Measurements from ENCODE around the gene ADIG. TPM values are rescaled to one million over a fixed set of nuclear protein-coding genes. Genes with fewer than 3 reads are reported as not detected.
A peak's percentile ranks its signal among the peaks of the same experiment; 100 is the strongest.

Gene ADIG
- total RNA-seq, 1 donor from 2014 or later, result not detected

DNA sequence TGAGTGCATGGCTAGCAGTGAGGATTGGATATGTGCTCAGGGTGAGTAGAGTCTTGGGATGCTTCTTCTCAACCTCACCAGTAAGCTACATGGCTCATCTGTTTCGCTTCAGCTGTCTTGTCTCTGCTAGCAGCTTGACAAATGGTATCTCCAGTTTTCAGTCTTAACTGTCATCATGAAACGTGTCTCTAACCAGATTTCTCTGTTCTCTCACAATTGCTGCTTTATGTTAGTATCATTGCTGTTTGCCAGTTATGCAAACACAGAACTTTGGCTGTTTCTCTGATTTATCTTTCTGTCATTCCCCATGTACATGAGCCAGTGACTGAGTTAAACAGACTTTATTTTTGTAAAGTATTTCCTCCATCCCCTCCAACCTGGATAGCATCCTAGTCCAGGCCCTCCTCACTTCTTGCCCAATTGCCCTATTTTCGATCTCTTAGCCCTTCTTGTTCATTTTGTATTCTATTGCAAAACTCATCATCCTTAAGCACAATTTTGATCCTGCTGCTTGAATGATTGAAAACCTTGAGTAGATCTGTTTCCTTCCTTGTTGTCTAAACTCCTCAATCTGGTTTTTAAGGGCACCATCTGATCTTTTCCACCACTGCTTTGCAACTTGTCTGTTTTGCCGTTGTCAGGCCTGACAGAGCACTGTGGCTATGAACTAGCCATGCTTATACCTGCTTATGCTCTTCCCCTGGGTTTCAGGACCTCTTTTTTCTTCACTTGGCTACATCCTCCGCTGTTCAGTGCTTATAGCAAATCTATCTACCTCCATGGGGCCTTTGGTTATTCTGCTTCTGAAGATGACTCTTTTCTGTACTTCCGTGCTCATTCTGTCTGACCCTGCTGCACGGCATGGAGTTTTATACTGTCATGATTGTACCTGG lies 37.7 kb upstream of the ADIG start:
- Histone ChIP-seq H3K4me3 (no peak overlapping the region), H3K36me3 (peaks cover 100% of the 10 kb centered on the region), H3K27ac (no peak overlapping the region), H3K27me3 (ENCODE audit: low read depth) (no peaks in the 10 kb centered on the region), H3K9me3 (no peaks in the 10 kb centered on the region), H3K4me1 (no peaks in the 10 kb centered on the region)
- intact Hi-C loops (cut with DNase I), result no loop called here
- peak; percentile 35 to 67 for ATAC-seq
- DNase-seq, result no peak
- TF ChIP-seq, protein P1, sequence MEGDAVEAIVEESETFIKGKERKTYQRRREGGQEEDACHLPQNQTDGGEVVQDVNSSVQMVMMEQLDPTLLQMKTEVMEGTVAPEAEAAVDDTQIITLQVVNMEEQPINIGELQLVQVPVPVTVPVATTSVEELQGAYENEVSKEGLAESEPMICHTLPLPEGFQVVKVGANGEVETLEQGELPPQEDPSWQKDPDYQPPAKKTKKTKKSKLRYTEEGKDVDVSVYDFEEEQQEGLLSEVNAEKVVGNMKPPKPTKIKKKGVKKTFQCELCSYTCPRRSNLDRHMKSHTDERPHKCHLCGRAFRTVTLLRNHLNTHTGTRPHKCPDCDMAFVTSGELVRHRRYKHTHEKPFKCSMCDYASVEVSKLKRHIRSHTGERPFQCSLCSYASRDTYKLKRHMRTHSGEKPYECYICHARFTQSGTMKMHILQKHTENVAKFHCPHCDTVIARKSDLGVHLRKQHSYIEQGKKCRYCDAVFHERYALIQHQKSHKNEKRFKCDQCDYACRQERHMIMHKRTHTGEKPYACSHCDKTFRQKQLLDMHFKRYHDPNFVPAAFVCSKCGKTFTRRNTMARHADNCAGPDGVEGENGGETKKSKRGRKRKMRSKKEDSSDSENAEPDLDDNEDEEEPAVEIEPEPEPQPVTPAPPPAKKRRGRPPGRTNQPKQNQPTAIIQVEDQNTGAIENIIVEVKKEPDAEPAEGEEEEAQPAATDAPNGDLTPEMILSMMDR (IDR thresholded peaks at IDR 0.05), result no peak

DNA sequence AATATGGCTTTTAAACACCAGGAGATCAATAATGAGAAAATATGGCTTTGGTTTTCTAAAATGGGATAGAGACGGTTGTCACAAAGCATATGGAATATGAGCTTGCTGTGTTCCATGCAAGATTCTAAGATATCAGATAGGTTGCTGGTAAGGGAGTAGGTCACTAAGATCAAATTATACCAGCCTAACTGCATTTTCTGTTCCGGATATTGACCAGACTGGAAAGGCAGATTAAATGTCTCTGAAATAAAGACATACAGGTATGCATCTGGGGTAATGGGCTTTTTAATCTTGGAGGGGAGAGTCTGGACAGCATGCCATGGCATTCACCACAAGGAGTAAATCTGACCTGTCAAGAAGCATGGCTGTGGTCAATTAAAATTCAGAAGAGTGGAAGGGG lies 35.2 kb upstream of the ADIG start:
- H3K4me1 ChIP-seq, result no peaks in the 10 kb centered on the region
- no peak for ATAC-seq
- TF ChIP-seq, protein P1 (IDR thresholded peaks at IDR 0.05), result no peak
- H3K27ac ChIP-seq, result no peak overlapping the region
- DNase-seq, result no peak
- no peak overlapping the region for H3K4me3 ChIP-seq
- peaks cover 98% of the 10 kb centered on the region for H3K36me3 ChIP-seq
- no peaks in the 10 kb centered on the region for H3K27me3 ChIP-seq (ENCODE audit: low read depth)
- H3K9me3 ChIP-seq, result no peaks in the 10 kb centered on the region
- intact Hi-C loops (cut with DNase I), result no loop called here

DNA sequence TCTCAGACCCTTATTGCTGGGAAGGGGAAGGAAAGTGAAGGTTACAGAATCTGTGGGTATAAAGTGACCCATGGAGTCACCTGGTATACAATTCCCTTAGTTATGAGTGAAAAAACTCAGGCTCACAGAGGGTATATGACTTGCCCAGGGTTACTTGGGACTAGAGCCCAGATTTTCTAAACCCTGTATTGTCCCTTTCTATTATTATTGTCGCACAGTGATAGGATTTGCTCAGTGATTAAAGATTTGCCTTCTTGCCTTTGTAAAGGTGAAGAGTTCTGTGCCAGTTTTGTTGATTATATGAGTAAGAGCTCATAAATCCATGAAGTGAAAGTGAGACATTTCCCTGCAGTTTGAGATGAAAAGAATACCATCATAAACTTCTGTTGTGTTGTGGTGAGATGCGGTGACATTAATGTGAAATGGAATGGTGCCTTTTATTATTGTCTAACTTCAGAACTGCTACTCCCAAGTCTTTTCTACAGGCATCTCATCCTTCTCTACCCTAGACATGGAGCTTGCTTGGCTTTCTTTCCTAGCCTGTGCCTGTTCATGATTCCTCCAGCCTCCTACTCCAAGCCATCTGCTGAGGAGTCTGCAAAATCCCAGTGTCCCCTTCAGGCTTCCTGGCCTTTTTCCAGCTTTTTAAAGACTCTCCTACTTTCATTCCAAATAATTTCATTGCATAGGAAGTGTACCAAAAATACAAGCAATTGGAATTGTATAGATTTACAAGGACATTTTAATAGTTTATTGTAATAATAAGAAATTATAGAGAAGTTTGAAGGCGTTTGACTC lies 33.5 kb upstream of the ADIG start:
- TF ChIP-seq, protein P1 (IDR thresholded peaks at IDR 0.05), result no peak
- DNase-seq (no peak), ATAC-seq (no peak)
- Histone ChIP-seq H3K4me3 (no peak overlapping the region), H3K27me3 (ENCODE audit: low read depth) (no peaks in the 10 kb centered on the region), H3K9me3 (no peaks in the 10 kb centered on the region), H3K4me1 (no peaks in the 10 kb centered on the region), H3K36me3 (peaks cover 98% of the 10 kb centered on the region), H3K27ac (no peak overlapping the region)
- intact Hi-C loops (cut with DNase I), result no loop called here

DNA sequence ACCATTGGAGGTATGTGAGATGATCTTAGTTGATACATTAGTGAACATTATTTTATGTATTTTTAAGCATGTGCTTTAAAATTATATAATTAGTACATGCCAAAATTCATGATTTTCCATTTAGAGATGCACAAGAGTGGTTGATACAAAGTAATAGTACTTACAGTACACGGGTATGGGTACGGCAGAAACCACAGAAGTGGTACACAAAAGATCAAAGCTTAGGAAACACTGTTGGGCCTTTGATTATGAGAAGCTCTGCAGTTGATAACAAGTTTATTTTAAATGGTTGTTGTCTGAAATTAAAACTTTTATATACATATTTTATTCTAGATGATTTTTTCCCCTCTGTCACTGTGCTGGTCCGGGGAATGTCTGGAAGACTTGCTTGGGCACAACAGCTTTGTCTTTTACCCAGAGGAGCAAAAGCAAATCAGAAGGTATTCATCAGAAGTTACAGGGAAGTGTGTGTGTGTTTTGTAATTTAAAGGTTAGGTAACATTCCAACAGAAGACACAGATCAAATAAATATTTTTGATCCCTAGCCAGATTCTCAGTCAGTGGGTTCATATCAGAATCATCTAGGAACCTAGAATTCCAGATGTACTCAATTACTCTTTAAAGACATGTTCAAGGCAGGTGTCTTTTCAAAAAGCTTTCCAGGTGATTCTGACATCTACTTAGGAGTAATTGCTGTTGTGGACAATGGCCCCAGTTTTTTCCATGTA lies 32.5 kb upstream of the ADIG start:
- no peak overlapping the region for H3K27ac ChIP-seq
- H3K36me3 ChIP-seq, result peaks cover 98% of the 10 kb centered on the region
- ATAC-seq (no peak), DNase-seq (no peak)
- H3K4me3 ChIP-seq, result no peak overlapping the region
- TF ChIP-seq, protein P1 (IDR thresholded peaks at IDR 0.05), result no peak
- no peaks in the 10 kb centered on the region for H3K9me3 ChIP-seq
- no peaks in the 10 kb centered on the region for H3K27me3 ChIP-seq (ENCODE audit: low read depth)
- intact Hi-C loops (cut with DNase I), result no loop called here
- H3K4me1 ChIP-seq, result no peaks in the 10 kb centered on the region

DNA sequence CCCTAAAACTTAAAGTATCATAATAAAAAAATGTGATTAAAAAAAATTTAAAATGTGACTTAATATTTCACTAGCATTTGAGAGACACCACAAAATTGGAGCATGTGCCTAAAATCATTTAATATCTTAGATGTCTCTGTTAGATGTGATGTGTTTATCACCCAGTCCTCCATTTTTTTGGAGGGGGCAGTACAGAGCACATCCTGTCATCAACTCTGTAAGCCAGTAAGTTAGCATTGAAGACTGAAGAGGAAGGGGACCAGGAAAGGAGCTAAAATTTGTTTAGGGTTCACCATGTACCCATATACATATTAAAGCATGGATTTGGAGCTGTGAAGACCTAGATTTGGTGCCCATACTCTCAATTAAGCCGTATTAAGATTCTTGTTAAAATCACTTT lies 30.7 kb upstream of the ADIG start:
- Histone ChIP-seq H3K27ac (no peak overlapping the region), H3K4me1 (no peaks in the 10 kb centered on the region), H3K9me3 (no peaks in the 10 kb centered on the region), H3K27me3 (ENCODE audit: low read depth) (no peaks in the 10 kb centered on the region), H3K4me3 (no peak overlapping the region), H3K36me3 (peaks cover 98% of the 10 kb centered on the region)
- intact Hi-C loops (cut with DNase I), result no loop called here
- TF ChIP-seq, protein P1 (IDR thresholded peaks at IDR 0.05), result no peak
- ATAC-seq, result no peak
- DNase-seq, result no peak

All from lower lobe of right lung (tissue), 2 donors.